Dendritic cell treated with granulocyte-macrophage colony-stimulating factor and Interleukin-4, amounts not matched to agents 40 ng/mL and 50 ng/mL, for 4 days (primary cell): ENCODE measurements around the gene EXOC4.
A peak's percentile ranks its signal among the peaks of the same experiment; 100 is the strongest.
"Not testable (repeated sequence)": the region's sequence is repeated elsewhere in the genome, so short reads cannot be mapped to it uniquely, and the experiment has no call there.

ENCODE experiments used
- H3K27ac Mint-ChIP-seq: one replicate; pipeline ENCODE4 v1.8.0; 2022; ENCODE audit warnings: mild to moderate bottlenecking, mixed read lengths
- H3K27me3 Mint-ChIP-seq: one replicate; pipeline ENCODE4 v1.8.0; 2022; ENCODE audit warnings: mild to moderate bottlenecking, mixed read lengths
- H3K36me3 Mint-ChIP-seq: one replicate; pipeline ENCODE4 v1.8.0; 2022; ENCODE audit warnings: low read depth, mixed read lengths
- H3K4me1 Mint-ChIP-seq: one replicate; pipeline ENCODE4 v1.8.0; 2022; ENCODE audit warnings: low read depth, mixed read lengths
- H3K4me3 Mint-ChIP-seq: one replicate; pipeline ENCODE4 v1.8.0; 2022; ENCODE audit warnings: mild to moderate bottlenecking, moderate library complexity, mixed read lengths
- H3K9me3 Mint-ChIP-seq: one replicate; pipeline ENCODE4 v1.8.0; 2022; ENCODE audit warnings: mixed read lengths
- intact Hi-C: fragments of 100-400 bp; cut with micrococcal nuclease; formaldehyde crosslinking; loops from one replicate; pipeline ENCODE4 v1.15.0; 2022

EXOC4 gene

GRCh38 chr7:133252858-133253518 is at the start of gene EXOC4:
Gene EXOC4 (plus strand): TSS chr7:133253078.
- Mint-ChIP-seq H3K9me3 (no peaks in the 10 kb centered on the region), H3K36me3 (peaks cover 14% of the 10 kb centered on the region), H3K4me3 (peak within 1 kb of the TSS; percentile 82), H3K27me3 (no peaks in the 10 kb centered on the region), H3K4me1 (peaks cover 26% of the 10 kb centered on the region), H3K27ac (peak within 1 kb of the TSS; percentile 97)
- intact Hi-C loops: loop anchor here (2.0 to 10.0 kb wide), 3 partner anchors 170 to 1392 kb away; partner anchors contain the start of genes BPGM, CHCHD3 and LRGUK

GRCh38 chr7:133203490-133203889 is 49.4 kb upstream of the EXOC4 start:
- peaks cover 2% of the 10 kb centered on the region for H3K27me3 Mint-ChIP-seq
- intact Hi-C loops: no loop called here
- no peaks in the 10 kb centered on the region for H3K36me3 Mint-ChIP-seq
- no peaks in the 10 kb centered on the region for H3K9me3 Mint-ChIP-seq
- no peaks in the 10 kb centered on the region for H3K4me1 Mint-ChIP-seq
- H3K27ac Mint-ChIP-seq: no peak overlapping the region
- no peak overlapping the region for H3K4me3 Mint-ChIP-seq

GRCh38 chr7:133207687-133208086 is 45.2 kb upstream of the EXOC4 start:
- Mint-ChIP-seq H3K36me3 (no peaks in the 10 kb centered on the region), H3K9me3 (no peaks in the 10 kb centered on the region), H3K27ac (no peak overlapping the region), H3K4me3 (no peak overlapping the region), H3K27me3 (peaks cover 2% of the 10 kb centered on the region), H3K4me1 (no peaks in the 10 kb centered on the region)
- intact Hi-C loops: no loop called here

- H3K4me3 Mint-ChIP-seq, intact Hi-C loops, H3K36me3 Mint-ChIP-seq, H3K4me1 Mint-ChIP-seq, H3K9me3 Mint-ChIP-seq, H3K27ac Mint-ChIP-seq, H3K27me3 Mint-ChIP-seq: not testable (repeated sequence)
These were observed 42.1 kb upstream of the EXOC4 start for GRCh38 chr7:133210817-133211216.

GRCh38 chr7:133213772-133214171 is 39.1 kb upstream of the EXOC4 start:
- H3K4me3 Mint-ChIP-seq, intact Hi-C loops, H3K27me3 Mint-ChIP-seq, H3K4me1 Mint-ChIP-seq, H3K36me3 Mint-ChIP-seq, H3K27ac Mint-ChIP-seq, H3K9me3 Mint-ChIP-seq: not testable (repeated sequence)

- Mint-ChIP-seq H3K27ac (no peak overlapping the region), H3K4me3 (no peak overlapping the region), H3K4me1 (no peaks in the 10 kb centered on the region), H3K36me3 (no peaks in the 10 kb centered on the region), H3K9me3 (no peaks in the 10 kb centered on the region), H3K27me3 (peaks cover 3% of the 10 kb centered on the region)
- intact Hi-C loops: no loop called here
These were observed 35.1 kb upstream of the EXOC4 start for GRCh38 chr7:133217773-133218172.

- no peaks in the 10 kb centered on the region for H3K9me3 Mint-ChIP-seq
- no peaks in the 10 kb centered on the region for H3K36me3 Mint-ChIP-seq
- intact Hi-C loops: loop anchor here (5.0 kb wide), 1 partner anchor 518 kb away; no protein-coding TSS in a partner anchor
- no peaks in the 10 kb centered on the region for H3K27me3 Mint-ChIP-seq
- no peak overlapping the region for H3K27ac Mint-ChIP-seq
- no peak overlapping the region for H3K4me3 Mint-ChIP-seq
- no peaks in the 10 kb centered on the region for H3K4me1 Mint-ChIP-seq
These were observed 22.2 kb upstream of the EXOC4 start for GRCh38 chr7:133230591-133231194.

- Mint-ChIP-seq H3K9me3 (no peaks in the 10 kb centered on the region), H3K27ac (no peak overlapping the region), H3K36me3 (no peaks in the 10 kb centered on the region), H3K4me1 (no peaks in the 10 kb centered on the region), H3K4me3 (no peak overlapping the region), H3K27me3 (no peaks in the 10 kb centered on the region)
- intact Hi-C loops: loop anchor here (5.0 kb wide), 1 partner anchor 521 kb away; no protein-coding TSS in a partner anchor
These were observed 19.7 kb upstream of the EXOC4 start for GRCh38 chr7:133233142-133233541.

GRCh38 chr7:133234961-133235875 is 17.7 kb upstream of the EXOC4 start:
- H3K4me3 Mint-ChIP-seq: no peak overlapping the region
- H3K9me3 Mint-ChIP-seq: no peaks in the 10 kb centered on the region
- H3K36me3 Mint-ChIP-seq: no peaks in the 10 kb centered on the region
- H3K4me1 Mint-ChIP-seq: no peaks in the 10 kb centered on the region
- H3K27me3 Mint-ChIP-seq: peaks cover 1% of the 10 kb centered on the region
- intact Hi-C loops: loop anchor here (5.0 kb wide), 1 partner anchor 523 kb away; no protein-coding TSS in a partner anchor
- no peak overlapping the region for H3K27ac Mint-ChIP-seq

- intact Hi-C loops: no loop called here
These were observed 15.3 kb upstream of the EXOC4 start for GRCh38 chr7:133237545-133237944.

GRCh38 chr7:133240302-133240701 is 12.6 kb upstream of the EXOC4 start:
- Mint-ChIP-seq H3K27ac (no peak overlapping the region), H3K4me1 (no peaks in the 10 kb centered on the region), H3K27me3 (peaks cover 7% of the 10 kb centered on the region), H3K9me3 (no peaks in the 10 kb centered on the region), H3K4me3 (no peak overlapping the region), H3K36me3 (no peaks in the 10 kb centered on the region)
- intact Hi-C loops: no loop called here

More at GRCh38 chr7:133237545-133237944, 15.3 kb upstream of the EXOC4 start:
- Mint-ChIP-seq H3K27me3 (peaks cover 5% of the 10 kb centered on the region), H3K4me3 (no peak overlapping the region), H3K27ac (no peak overlapping the region), H3K9me3 (no peaks in the 10 kb centered on the region), H3K36me3 (no peaks in the 10 kb centered on the region), H3K4me1 (no peaks in the 10 kb centered on the region)

- no peaks in the 10 kb centered on the region for H3K36me3 Mint-ChIP-seq
- H3K27me3 Mint-ChIP-seq: peaks cover 2% of the 10 kb centered on the region
- H3K27ac Mint-ChIP-seq: no peak overlapping the region
- H3K9me3 Mint-ChIP-seq: no peaks in the 10 kb centered on the region
- intact Hi-C loops: no loop called here
- H3K4me3 Mint-ChIP-seq: no peak overlapping the region
- no peaks in the 10 kb centered on the region for H3K4me1 Mint-ChIP-seq
These were observed 6.3 kb upstream of the EXOC4 start for GRCh38 chr7:133246558-133246957.

GRCh38 chr7:133248901-133249300 is 4.0 kb upstream of the EXOC4 start:
- peaks cover under 1% of the 10 kb centered on the region for H3K4me1 Mint-ChIP-seq
- peaks cover 9% of the 10 kb centered on the region for H3K36me3 Mint-ChIP-seq
- intact Hi-C loops: no loop called here
- no peaks in the 10 kb centered on the region for H3K27me3 Mint-ChIP-seq
- no peaks in the 10 kb centered on the region for H3K9me3 Mint-ChIP-seq
- no peak overlapping the region for H3K27ac Mint-ChIP-seq
- H3K4me3 Mint-ChIP-seq: no peak overlapping the region

- Mint-ChIP-seq H3K36me3 (peaks cover 14% of the 10 kb centered on the region), H3K27ac (peak overlapping the region; percentile 97), H3K4me1 (peaks cover 26% of the 10 kb centered on the region), H3K4me3 (peak overlapping the region; percentile 82), H3K9me3 (no peaks in the 10 kb centered on the region), H3K27me3 (no peaks in the 10 kb centered on the region)
- intact Hi-C loops: loop anchor here (2.0 to 10.0 kb wide), 3 partner anchors 170 to 1392 kb away; partner anchors contain the start of genes BPGM, CHCHD3 and LRGUK
These were observed 396 bp upstream of the EXOC4 start for GRCh38 chr7:133252506-133252857.
